Stimulated activated CD8-positive, alpha-beta memory T cell treated with anti-CD3 and anti-CD28 coated beads, Interleukin-4, amount 100 ng/mL, for 24 hours (primary cell): ENCODE results near the gene NELFCD.

Source experiments
- DNase-seq: peaks from one replicate; pipeline ENCODE4 v3.0.0-alpha.2; 2020; ENCODE audit warnings: low read depth

NELFCD gene

GRCh38 chr20:58994390-58995159 is 13.5 kb downstream of the NELFCD start:
- DNase-seq, result no peak

- no peak for DNase-seq
Observed at GRCh38 chr20:58995461-58996225, 14.6 kb downstream of the NELFCD start.

GRCh38 chr20:58996226-58996611 is 15.2 kb downstream of the NELFCD start:
- DNase-seq, result no peak

- DNase-seq, result no peak
Observed at GRCh38 chr20:58997141-58997770, 16.2 kb downstream of the NELFCD start.

- no peak for DNase-seq
Observed at GRCh38 chr20:58998656-58999055, 17.6 kb downstream of the NELFCD start.

- no peak for DNase-seq
Observed at GRCh38 chr20:59000326-59000725, 19.3 kb downstream of the NELFCD start.

GRCh38 chr20:59001068-59001448 is 20.0 kb downstream of the NELFCD start:
- DNase-seq, result no peak

GRCh38 chr20:59001449-59002171 is 20.6 kb downstream of the NELFCD start:
- no peak for DNase-seq

- DNase-seq, result no peak
Observed at GRCh38 chr20:59002388-59002787, 21.3 kb downstream of the NELFCD start.

- DNase-seq, result no peak
Observed at GRCh38 chr20:59002874-59003399, 21.9 kb downstream of the NELFCD start.

- no peak for DNase-seq
Observed at GRCh38 chr20:59003836-59004492, 22.9 kb downstream of the NELFCD start.

- no peak for DNase-seq
Observed at GRCh38 chr20:59004493-59004762, 23.4 kb downstream of the NELFCD start.

- no peak for DNase-seq
Observed at GRCh38 chr20:59004763-59005522, 23.9 kb downstream of the NELFCD start.

- no peak for DNase-seq
Observed at GRCh38 chr20:59005523-59006166, 24.6 kb downstream of the NELFCD start.

- DNase-seq, result no peak
Observed at GRCh38 chr20:59006167-59006863, 25.3 kb downstream of the NELFCD start.

GRCh38 chr20:59006864-59007664 is 26.0 kb downstream of the NELFCD start, which contains the start of gene CTSZ:
Gene CTSZ (minus strand): TSS chr20:59007254. CDS start chr20:59007128, 126 bp downstream.
- DNase-seq, result no peak

- no peak for DNase-seq
Observed at GRCh38 chr20:59007665-59008511, 26.8 kb downstream of the NELFCD start.
